Uterus (tissue), 4 donors: Measurements from ENCODE around the gene GALNT2. TPM values are rescaled to one million over a fixed set of nuclear protein-coding genes. Genes with fewer than 3 reads are reported as not detected.

ENCODE experiments used
- DNase-seq, 2 donors: peaks; one replicate each; pipeline ENCODE4 v3.0.0-alpha.2; 2019 to 2020
- H3K27ac ChIP-seq, 2 donors: fragments of 200-600 bp; sonication (generic); 1 replicate in 1 of 2; 2 replicates in 1 of 2; pipeline ENCODE4 v1.5.1; 2016 to 2018
- H3K27me3 ChIP-seq, 2 donors: fragments of 200-600 bp; sonication (generic); one replicate each; pipeline ENCODE4 v1.5.1; 2018 to 2019; ENCODE audit warnings: control low read depth in 1 of 2
- H3K36me3 ChIP-seq, 2 donors: fragments of 200-600 bp; sonication (generic); one replicate each; pipeline ENCODE4 v1.5.1; 2019; ENCODE audit warnings: control low read depth in 1 of 2
- H3K4me1 ChIP-seq, 2 donors: fragments of 200-600 bp; sonication (generic); one replicate each; pipeline ENCODE4 v1.5.1; 2018 to 2019; ENCODE audit warnings: control low read depth in 1 of 2
- H3K4me3 ChIP-seq, 2 donors: fragments of 200-600 bp; sonication (generic); 1 replicate in 1 of 2; 2 replicates in 1 of 2; pipeline ENCODE4 v1.5.1; 2018 to 2019; ENCODE audit warnings: mild to moderate bottlenecking in 1 of 2
- H3K9me3 ChIP-seq, 2 donors: fragments of 200-600 bp; sonication (generic); one replicate each; pipeline ENCODE4 v1.5.1; 2019; ENCODE audit warnings: control low read depth in 1 of 2
- CTCF ChIP-seq, 4 experiments: fragments of 200-600 bp in 2 of 4; fragments of 450-650 bp in 2 of 4; sonication (generic) in 2 of 4; IDR thresholded peaks; one replicate each; pipeline ENCODE4 v1.5.1; 2016 to 2019; ENCODE audit warnings: antibody characterized with exemption in 4 of 4, mild to moderate bottlenecking in 2 of 4, moderate library complexity in 1 of 4
- POLR2A ChIP-seq, 2 donors: fragments of 450-650 bp; IDR thresholded peaks; one replicate each; pipeline ENCODE4 v1.6.1; 2016; ENCODE audit warnings: antibody characterized with exemption in 2 of 2, mild to moderate bottlenecking in 1 of 2, moderate library complexity in 1 of 2
- intact Hi-C: fragments of 100-400 bp; cut with DNase I; formaldehyde crosslinking; loops from one replicate; pipeline ENCODE4 v1.15.1; 2023; ENCODE audit warnings: low total_unique reads
- total RNA-seq, 4 donors: library from RNA; depleted of rRNA in 3 of 4; stranded (reverse); fragments of >200 nt in 3 of 4; gene quantifications; one replicate each; pipeline versions ENCODE4 v1.1.0 to v1.2.4, GENCODE V29; 2014 to 2023
- donor health status: DM: yes; HTN: yes; CAD: no.

The GALNT2 gene
- total RNA-seq, 4 donors from 2014 or later: 13.6 to 51.6 (median 39.6) TPM

- Histone ChIP-seq H3K9me3 (no peaks in the 10 kb centered on the region), H3K4me3 (no peak overlapping the region), H3K36me3 (no peaks in the 10 kb centered on the region), H3K27me3 (no peaks in the 10 kb centered on the region), H3K27ac (no peak overlapping the region), H3K4me1 (no peaks in the 10 kb centered on the region)
- TF ChIP-seq POLR2A (IDR thresholded peaks at IDR 0.05): no peak
- TF ChIP-seq CTCF (IDR thresholded peaks at IDR 0.05): no peak
- intact Hi-C loops: no loop called here
- DNase-seq: no peak
These were observed 181.2 kb downstream of the GALNT2 start for GRCh38 chr1:230248016-230248888.

GRCh38 chr1:230248889-230249270, 181.8 kb downstream of the GALNT2 start:
- no peak overlapping the region for H3K27ac ChIP-seq
- no peaks in the 10 kb centered on the region for H3K27me3 ChIP-seq
- no peak for TF ChIP-seq POLR2A (IDR thresholded peaks at IDR 0.05)
- no peak for TF ChIP-seq CTCF (IDR thresholded peaks at IDR 0.05)
- H3K4me3 ChIP-seq: no peak overlapping the region
- no peak for DNase-seq
- no peaks in the 10 kb centered on the region for H3K4me1 ChIP-seq
- no peaks in the 10 kb centered on the region for H3K36me3 ChIP-seq
- intact Hi-C loops: no loop called here
- H3K9me3 ChIP-seq: no peaks in the 10 kb centered on the region

GRCh38 chr1:230249695-230250480, 182.8 kb downstream of the GALNT2 start:
- TF ChIP-seq POLR2A (IDR thresholded peaks at IDR 0.05) (no peak), CTCF (IDR thresholded peaks at IDR 0.05) (no peak)
- H3K9me3 ChIP-seq: no peaks in the 10 kb centered on the region
- no peak overlapping the region for H3K4me3 ChIP-seq
- intact Hi-C loops: no loop called here
- H3K4me1 ChIP-seq: no peaks in the 10 kb centered on the region
- H3K27me3 ChIP-seq: no peaks in the 10 kb centered on the region
- no peaks in the 10 kb centered on the region for H3K36me3 ChIP-seq
- H3K27ac ChIP-seq: no peak overlapping the region
- DNase-seq: no peak

GRCh38 chr1:230250666-230251065, 183.6 kb downstream of the GALNT2 start:
- intact Hi-C loops: no loop called here

More at GRCh38 chr1:230250666-230251065, 183.6 kb downstream of the GALNT2 start:
- no peak for TF ChIP-seq POLR2A (IDR thresholded peaks at IDR 0.05)
- no peak for TF ChIP-seq CTCF (IDR thresholded peaks at IDR 0.05)
- no peak for DNase-seq
- Histone ChIP-seq H3K4me3 (no peak overlapping the region), H3K27ac (no peak overlapping the region), H3K36me3 (no peaks in the 10 kb centered on the region), H3K27me3 (no peaks in the 10 kb centered on the region), H3K9me3 (no peaks in the 10 kb centered on the region), H3K4me1 (no peaks in the 10 kb centered on the region)
